Trophoblast cell (in vitro differentiated cells and primary cell): ENCODE data around the gene ARL5B.

Source experiments
- DNase-seq, 2 donors: peaks; one replicate each; pipeline ENCODE4 v3.0.0-alpha.2; 2016
- H2AFZ ChIP-seq: 2 replicates; pipeline ENCODE4 v1.6.1; 2013; ENCODE audit warnings: low read length, moderate library complexity, mild to moderate bottlenecking; ENCODE audit not compliant: insufficient read depth, poor library complexity
- H2AK5ac ChIP-seq: 2 replicates; pipeline ENCODE4 v1.6.1; 2013; ENCODE audit warnings: mild to moderate bottlenecking, low read length
- H2BK120ac ChIP-seq: 2 replicates; pipeline ENCODE4 v1.6.1; 2013; ENCODE audit warnings: low read length, mild to moderate bottlenecking, moderate library complexity; ENCODE audit not compliant: insufficient read depth, poor library complexity
- H2BK12ac ChIP-seq: 2 replicates; pipeline ENCODE4 v1.6.1; 2013; ENCODE audit warnings: mild to moderate bottlenecking, low read length, moderate library complexity
- H2BK5ac ChIP-seq: 2 replicates; pipeline ENCODE4 v1.6.1; 2013; ENCODE audit warnings: low read length, low read depth, moderate library complexity, mild to moderate bottlenecking; ENCODE audit not compliant: poor library complexity
- H3K14ac ChIP-seq: 2 replicates; pipeline ENCODE4 v1.6.1; 2013; ENCODE audit warnings: mild to moderate bottlenecking, low read length
- H3K18ac ChIP-seq: 2 replicates; pipeline ENCODE4 v1.6.1; 2013; ENCODE audit warnings: mild to moderate bottlenecking, low read length
- H3K23ac ChIP-seq: 2 replicates; pipeline ENCODE4 v1.6.1; 2013; ENCODE audit warnings: low read length
- H3K27ac ChIP-seq: 2 replicates; pipeline ENCODE4 v1.5.1; 2013; ENCODE audit warnings: low read depth, mild to moderate bottlenecking, inconsistent platforms, low read length, moderate library complexity
- H3K27me3 ChIP-seq: 2 replicates; pipeline ENCODE4 v1.6.1; 2013; ENCODE audit warnings: inconsistent platforms, mild to moderate bottlenecking, low read length, moderate library complexity; ENCODE audit not compliant: insufficient read depth
- H3K36me3 ChIP-seq, 2 experiments: 1 replicate in 1 of 2; 2 replicates in 1 of 2; pipeline ENCODE4 v1.6.1; 2013; ENCODE audit warnings: low read length in 2 of 2, mild to moderate bottlenecking in 2 of 2, moderate library complexity in 1 of 2; ENCODE audit not compliant: insufficient read depth in 2 of 2, control insufficient read depth in 1 of 2
- H3K4ac ChIP-seq: 2 replicates; pipeline ENCODE4 v1.6.1; 2013; ENCODE audit warnings: low read depth, mild to moderate bottlenecking, low read length, moderate library complexity
- H3K4me1 ChIP-seq, 2 experiments: 1 replicate in 1 of 2; 2 replicates in 1 of 2; pipeline ENCODE4 v1.6.1; 2013; ENCODE audit warnings: low read length in 2 of 2, mild to moderate bottlenecking in 2 of 2, moderate library complexity in 1 of 2; ENCODE audit not compliant: insufficient read depth in 2 of 2, control insufficient read depth in 1 of 2
- H3K4me2 ChIP-seq: 2 replicates; pipeline ENCODE4 v1.6.1; 2013; ENCODE audit warnings: inconsistent platforms, mild to moderate bottlenecking, low read length, moderate library complexity
- H3K4me3 ChIP-seq: 2 replicates; pipeline ENCODE4 v1.5.1; 2013; ENCODE audit warnings: mild to moderate bottlenecking, low read depth, low read length, inconsistent platforms
- H3K79me1 ChIP-seq: one replicate; pipeline ENCODE4 v1.6.1; 2013; ENCODE audit warnings: low read length
- H3K79me2 ChIP-seq: 2 replicates; pipeline ENCODE4 v1.6.1; 2013; ENCODE audit warnings: low read length, mild to moderate bottlenecking; ENCODE audit not compliant: control insufficient read depth, insufficient read depth, poor library complexity
- H3K9ac ChIP-seq: 2 replicates; pipeline ENCODE4 v1.6.1; 2013; ENCODE audit warnings: mild to moderate bottlenecking, low read length
- H3K9me3 ChIP-seq: 2 replicates; pipeline ENCODE4 v1.6.1; 2013; ENCODE audit warnings: low read depth, mild to moderate bottlenecking, control low read depth, inconsistent platforms, low read length; ENCODE audit not compliant: insufficient read depth
- H4K12ac ChIP-seq: 2 replicates; pipeline ENCODE4 v1.6.1; 2013; ENCODE audit warnings: low read depth, mild to moderate bottlenecking, low read length, moderate library complexity
- H4K8ac ChIP-seq: 2 replicates; pipeline ENCODE4 v1.6.1; 2013; ENCODE audit warnings: low read depth, mild to moderate bottlenecking, low read length, moderate library complexity
- H4K91ac ChIP-seq: one replicate; pipeline ENCODE4 v1.6.1; 2013; ENCODE audit warnings: low read depth, mild to moderate bottlenecking, low read length, moderate library complexity
- WGBS: extraction: QIAGEN DNeasy Blood & Tissue Kit; methylation state at CpG from one replicate; pipeline ENCODE4 v1.1.7; 2013; ENCODE audit warnings: missing lambda C conversion rate; ENCODE audit not compliant: insufficient read length, insufficient coverage; ENCODE audit errors: extremely low coverage; 5-methylcytosine and 5-hydroxymethylcytosine counted together

The ARL5B gene

GRCh38 chr10:18699849-18700840, 40.9 kb downstream of the ARL5B start:
- WGBS = no CpG with 5 or more reads among the region's 6 CpGs
- H3K9me3 ChIP-seq = no peaks in the 10 kb centered on the region
- no peak overlapping the region for H2AFZ ChIP-seq
- H3K23ac ChIP-seq = no peak overlapping the region
- H2BK5ac ChIP-seq = no peak overlapping the region
- no peak overlapping the region for H3K27ac ChIP-seq
- no peak overlapping the region for H2BK120ac ChIP-seq
- H2AK5ac ChIP-seq = no peak overlapping the region
- H3K79me1 ChIP-seq = no peaks in the 10 kb centered on the region
- H3K9ac ChIP-seq = no peak overlapping the region
- no peaks in the 10 kb centered on the region for H3K27me3 ChIP-seq
- H3K36me3 ChIP-seq = no peaks in the 10 kb centered on the region
- H4K91ac ChIP-seq = no peak overlapping the region
- H3K79me2 ChIP-seq = no peaks in the 10 kb centered on the region
- no peaks in the 10 kb centered on the region for H3K4me1 ChIP-seq
- no peak overlapping the region for H4K8ac ChIP-seq
- no peak overlapping the region for H3K4me3 ChIP-seq
- H4K12ac ChIP-seq = no peak overlapping the region
- H3K4me2 ChIP-seq = no peak overlapping the region
- no peak overlapping the region for H3K14ac ChIP-seq
- H2BK12ac ChIP-seq = no peak overlapping the region
- no peak overlapping the region for H3K4ac ChIP-seq
- H3K18ac ChIP-seq = no peak overlapping the region
- DNase-seq = no peak

DNA sequence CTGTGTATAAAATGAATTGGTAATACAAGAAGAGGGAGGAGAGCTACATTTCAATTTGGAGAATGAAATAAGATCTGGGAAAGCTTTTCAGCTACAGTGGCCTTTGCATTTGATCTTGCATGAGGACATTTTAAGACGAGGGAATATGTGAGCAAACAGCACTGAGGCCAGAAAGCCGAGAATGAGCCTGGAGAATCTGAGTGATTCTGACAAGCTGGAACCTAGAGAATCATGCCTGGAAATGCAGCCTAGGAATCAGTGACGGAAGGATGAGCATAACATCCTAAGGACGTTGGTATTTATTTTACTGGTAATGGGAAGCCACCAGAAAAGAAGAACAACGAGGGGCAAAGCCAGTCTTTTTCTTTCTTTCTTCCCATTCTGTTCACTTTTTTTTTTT, 44.3 kb downstream of the ARL5B start:
- Histone ChIP-seq H3K4me1 (no peaks in the 10 kb centered on the region), H3K27me3 (no peaks in the 10 kb centered on the region), H3K9me3 (no peaks in the 10 kb centered on the region), H2AFZ (no peak overlapping the region), H2BK120ac (no peak overlapping the region), H3K4ac (no peak overlapping the region), H2BK12ac (no peak overlapping the region), H3K4me3 (no peak overlapping the region), H3K79me1 (no peaks in the 10 kb centered on the region), H2BK5ac (no peak overlapping the region), H3K79me2 (no peaks in the 10 kb centered on the region), H3K23ac (no peak overlapping the region), H3K9ac (no peak overlapping the region), H4K12ac (no peak overlapping the region), H3K14ac (no peak overlapping the region), H4K8ac (no peak overlapping the region), H3K18ac (no peak overlapping the region), H3K36me3 (no peaks in the 10 kb centered on the region), H3K4me2 (no peak overlapping the region), H4K91ac (no peak overlapping the region), H3K27ac (no peak overlapping the region), H2AK5ac (no peak overlapping the region)
- no CpG with 5 or more reads among the region's 5 CpGs for WGBS
- DNase-seq = no peak

- Histone ChIP-seq H3K9me3 (no peaks in the 10 kb centered on the region), H3K4me1 (no peaks in the 10 kb centered on the region), H3K14ac (no peak overlapping the region), H3K79me2 (no peaks in the 10 kb centered on the region), H2AK5ac (no peak overlapping the region), H3K36me3 (no peaks in the 10 kb centered on the region), H4K91ac (no peak overlapping the region), H2BK12ac (no peak overlapping the region), H3K27ac (no peak overlapping the region), H3K23ac (no peak overlapping the region), H3K27me3 (no peaks in the 10 kb centered on the region), H3K79me1 (no peaks in the 10 kb centered on the region), H4K12ac (no peak overlapping the region), H2AFZ (no peak overlapping the region), H3K18ac (no peak overlapping the region), H3K4ac (no peak overlapping the region), H2BK120ac (no peak overlapping the region), H3K4me3 (no peak overlapping the region), H3K9ac (no peak overlapping the region), H3K4me2 (no peak overlapping the region), H2BK5ac (no peak overlapping the region), H4K8ac (no peak overlapping the region)
- no CpG with 5 or more reads among the region's 31 CpGs for WGBS
- no peak for DNase-seq
Measured at GRCh38 chr10:18710201-18710653, 51.0 kb downstream of the ARL5B start.

GRCh38 chr10:18713077-18713476, 53.8 kb downstream of the ARL5B start:
- WGBS = no CpG with 5 or more reads among the region's 6 CpGs
- Histone ChIP-seq H3K14ac (no peak overlapping the region), H3K4me1 (no peaks in the 10 kb centered on the region), H4K12ac (no peak overlapping the region), H2BK120ac (no peak overlapping the region), H3K27me3 (no peaks in the 10 kb centered on the region), H3K36me3 (no peaks in the 10 kb centered on the region), H3K79me1 (no peaks in the 10 kb centered on the region), H3K4me3 (no peak overlapping the region), H4K91ac (no peak overlapping the region), H2BK5ac (no peak overlapping the region), H3K9me3 (no peaks in the 10 kb centered on the region), H2AFZ (no peak overlapping the region), H3K27ac (no peak overlapping the region), H3K23ac (no peak overlapping the region), H2BK12ac (no peak overlapping the region), H3K9ac (no peak overlapping the region), H3K4ac (no peak overlapping the region), H4K8ac (no peak overlapping the region), H2AK5ac (no peak overlapping the region), H3K18ac (no peak overlapping the region), H3K79me2 (no peaks in the 10 kb centered on the region), H3K4me2 (no peak overlapping the region)
- DNase-seq = peak; percentile 50 to 91
